Measurements from ENCODE around the gene SUFU. TPM values are rescaled to one million over a fixed set of nuclear protein-coding genes. Genes with fewer than 3 reads are reported as not detected.

The SUFU gene
- total RNA-seq, 3 donors from 2014 or later (not counting 1 experiment from before 2014, with no cell fraction given): 8.2 to 13.0 (median 11.5) TPM

GRCh38 chr10:102470579-102471546 is 32.9 kb upstream of the SUFU start:
- no peak for DNase-seq

GRCh38 chr10:102473445-102474331 is 30.1 kb upstream of the SUFU start:
- TF ChIP-seq CTCF (IDR thresholded peaks at IDR 0.05): no peak
- H3K27me3 ChIP-seq (ENCODE audit: control insufficient read depth, insufficient read depth, low read length): no peaks in the 10 kb centered on the region
- no peak overlapping the region for H3K4me3 ChIP-seq (ENCODE audit: low read length)
- intact Hi-C loops (cut with micrococcal nuclease): loop anchor here (10.0 kb wide), 1 partner anchor 319 kb away; the partner anchor contains the start of gene NOLC1
- no peaks in the 10 kb centered on the region for H3K27me3 Mint-ChIP-seq (ENCODE audit: low read depth in 2 of 2)
- 80% methylated on average over 27 of the region's 27 CpGs for WGBS (ENCODE audit: insufficient coverage)
- no peaks in the 10 kb centered on the region for H3K36me3 Mint-ChIP-seq
- H3K27ac Mint-ChIP-seq: peak overlapping the region in 1 of 2 donors; percentile 68
- ATAC-seq (no peak), DNase-seq (peak in 1 of 2 donors; percentile 63)
- H3K4me1 Mint-ChIP-seq: peaks cover 0 to 17% of the 10 kb centered on the region in 2 donors
- H3K9me3 Mint-ChIP-seq: no peaks in the 10 kb centered on the region
- no peak overlapping the region for H3K27ac ChIP-seq (ENCODE audit: low read length)
- no peaks in the 10 kb centered on the region for H3K9me3 ChIP-seq (ENCODE audit: control insufficient read depth, insufficient read depth, low read length)
- H3K4me3 Mint-ChIP-seq: no peak overlapping the region
- H3K36me3 ChIP-seq (ENCODE audit: control insufficient read depth, insufficient read depth, low read length): no peaks in the 10 kb centered on the region
- peaks cover 9% of the 10 kb centered on the region for H3K4me1 ChIP-seq (ENCODE audit: control insufficient read depth, insufficient read depth, low read length)

More at GRCh38 chr10:102470579-102471546, 32.9 kb upstream of the SUFU start:
- Mint-ChIP-seq H3K4me1 (peaks cover 0 to 16% of the 10 kb centered on the region in 2 donors), H3K4me3 (no peak overlapping the region), H3K36me3 (no peaks in the 10 kb centered on the region), H3K27me3 (ENCODE audit: low read depth in 2 of 2) (no peaks in the 10 kb centered on the region), H3K27ac (no peak overlapping the region), H3K9me3 (no peaks in the 10 kb centered on the region)
- no peak for ATAC-seq
- WGBS (ENCODE audit: insufficient coverage): 97% methylated on average over 34 of the region's 36 CpGs
- Histone ChIP-seq H3K4me1 (ENCODE audit: control insufficient read depth, insufficient read depth, low read length) (peaks cover 8% of the 10 kb centered on the region), H3K27me3 (ENCODE audit: control insufficient read depth, insufficient read depth, low read length) (no peaks in the 10 kb centered on the region), H3K27ac (ENCODE audit: low read length) (no peak overlapping the region), H3K9me3 (ENCODE audit: control insufficient read depth, insufficient read depth, low read length) (no peaks in the 10 kb centered on the region), H3K4me3 (ENCODE audit: low read length) (no peak overlapping the region), H3K36me3 (ENCODE audit: control insufficient read depth, insufficient read depth, low read length) (no peaks in the 10 kb centered on the region)
- intact Hi-C loops (cut with micrococcal nuclease): loop anchor here (10.0 kb wide), 1 partner anchor 316 kb away; the partner anchor contains the start of gene NOLC1
- TF ChIP-seq CTCF (IDR thresholded peaks at IDR 0.05): no peak

- Histone ChIP-seq H3K27ac (ENCODE audit: low read length) (no peak overlapping the region), H3K36me3 (ENCODE audit: control insufficient read depth, insufficient read depth, low read length) (peaks cover 7% of the 10 kb centered on the region)
Observed at GRCh38 chr10:102475451-102476040, 28.2 kb upstream of the SUFU start.

More at GRCh38 chr10:102475451-102476040, 28.2 kb upstream of the SUFU start:
- H3K4me1 Mint-ChIP-seq: peaks cover 6 to 15% of the 10 kb centered on the region in 2 donors
- Histone ChIP-seq H3K4me1 (ENCODE audit: control insufficient read depth, insufficient read depth, low read length) (peaks cover 14% of the 10 kb centered on the region), H3K4me3 (ENCODE audit: low read length) (no peak overlapping the region), H3K27me3 (ENCODE audit: control insufficient read depth, insufficient read depth, low read length) (no peaks in the 10 kb centered on the region), H3K9me3 (ENCODE audit: control insufficient read depth, insufficient read depth, low read length) (no peaks in the 10 kb centered on the region)
- WGBS (ENCODE audit: insufficient coverage): 97% methylated on average over 9 of the region's 9 CpGs
- intact Hi-C loops (cut with micrococcal nuclease): loop anchor here (10.0 kb wide), 1 partner anchor 321 kb away; the partner anchor contains the start of gene NOLC1
- H3K4me3 Mint-ChIP-seq: no peak overlapping the region
- no peaks in the 10 kb centered on the region for H3K9me3 Mint-ChIP-seq
- peak overlapping the region in 1 of 2 donors; percentile 63 for H3K27ac Mint-ChIP-seq
- no peak for DNase-seq
- no peaks in the 10 kb centered on the region for H3K36me3 Mint-ChIP-seq
- ATAC-seq: no peak
- no peak for TF ChIP-seq CTCF (IDR thresholded peaks at IDR 0.05)
- no peaks in the 10 kb centered on the region for H3K27me3 Mint-ChIP-seq (ENCODE audit: low read depth in 2 of 2)
